ENCODE data around the gene RELN. TPM values are rescaled to one million over a fixed set of nuclear protein-coding genes. Genes with fewer than 3 reads are reported as not detected.
A peak's percentile ranks its signal among the peaks of the same experiment; 100 is the strongest.

RELN gene
- total and polyA plus RNA-seq, 11 donors = 0.16 to 3.5 (median 1.3) TPM

- H3K4me1 ChIP-seq = peaks cover 0 to 19% (median 0%) of the 10 kb centered on the region in 12 donors
- no peak overlapping the region for H3K4me3 ChIP-seq
- 66 to 83% (median 78%) methylated on average over 5 of the region's 5 CpGs for WGBS, 4 donors
- no peak overlapping the region for H3K27ac ChIP-seq
- H3K27me3 ChIP-seq = no peaks in the 10 kb centered on the region
- TF ChIP-seq CTCF (IDR thresholded peaks at IDR 0.05) (no peak), POLR2A (IDR thresholded peaks at IDR 0.05) (no peak)
- H3K9me3 ChIP-seq = no peaks in the 10 kb centered on the region
- intact Hi-C loops (cut with DNase I) = no loop called here
- DNase-seq = no peak
- H3K36me3 ChIP-seq = no peaks in the 10 kb centered on the region
- no peak for ATAC-seq
Observed at GRCh38 chr7:103542470-103542869, 447.0 kb downstream of the RELN start.

DNA sequence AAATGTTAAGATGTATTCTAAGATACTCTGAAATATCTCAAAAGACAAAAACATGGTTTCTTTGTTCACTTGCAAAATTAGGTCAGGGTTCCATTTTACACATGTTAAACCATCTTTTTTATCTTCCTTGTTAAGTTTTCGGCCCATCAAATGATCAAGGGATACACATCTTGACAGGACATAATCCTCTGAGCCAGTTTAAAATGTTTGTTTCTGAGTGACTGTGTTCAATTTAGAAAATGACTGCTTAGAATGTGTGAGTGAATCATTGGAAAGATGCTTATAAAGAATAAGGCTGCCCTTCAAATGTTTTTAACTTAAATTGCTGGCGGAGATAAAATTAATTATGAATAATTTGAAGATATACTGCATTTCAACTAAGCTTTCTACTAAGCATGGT, 447.5 kb downstream of the RELN start:
- H3K36me3 ChIP-seq = no peaks in the 10 kb centered on the region
- no peak for TF ChIP-seq CTCF (IDR thresholded peaks at IDR 0.05)
- TF ChIP-seq POLR2A (IDR thresholded peaks at IDR 0.05) = no peak
- intact Hi-C loops (cut with DNase I) = no loop called here
- no peak overlapping the region for H3K4me3 ChIP-seq
- 85 to 87% (median 86%) methylated on average over 2 of the region's 2 CpGs for WGBS, 4 donors
- H3K9me3 ChIP-seq = no peaks in the 10 kb centered on the region
- H3K27me3 ChIP-seq = no peaks in the 10 kb centered on the region
- ATAC-seq (no peak), DNase-seq (no peak)
- peaks cover 0 to 19% (median 0%) of the 10 kb centered on the region in 12 donors for H3K4me1 ChIP-seq
- H3K27ac ChIP-seq = no peak overlapping the region

DNA sequence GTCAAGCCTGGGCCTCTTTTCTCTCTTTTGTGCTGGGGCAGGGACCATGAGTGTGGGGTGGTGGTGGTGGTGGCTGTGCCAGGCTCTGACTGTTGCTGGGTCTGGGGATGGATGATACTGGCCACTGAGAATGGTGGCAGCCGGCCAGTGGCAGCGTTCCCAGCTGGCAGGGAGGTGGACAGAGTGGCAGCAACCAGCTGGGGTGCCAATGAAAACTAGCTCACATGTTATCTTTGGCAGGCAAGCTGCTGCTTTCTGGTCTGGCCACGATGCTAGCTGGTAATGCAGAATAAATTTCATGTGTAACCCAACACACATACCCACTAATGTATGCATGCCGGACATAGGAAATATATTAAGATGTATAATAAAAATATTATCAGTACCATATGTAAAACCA, 448.4 kb downstream of the RELN start:
- H3K27me3 ChIP-seq = no peaks in the 10 kb centered on the region
- peak overlapping the region in 6 of 12 donors; percentile 6 to 63 (median 46) for H3K27ac ChIP-seq
- H3K4me1 ChIP-seq = peaks cover 0 to 19% (median 0%) of the 10 kb centered on the region in 12 donors
- ATAC-seq (peak; percentile 98 to 99 (median 98)), DNase-seq (peak; percentile 75 to 87 (median 84))
- H3K4me3 ChIP-seq = no peak overlapping the region
- TF ChIP-seq POLR2A (IDR thresholded peaks at IDR 0.05) (no peak), CTCF (IDR thresholded peaks at IDR 0.05) (no peak)
- 24 to 38% (median 32%) methylated on average over 4 of the region's 4 CpGs for WGBS, 4 donors
- intact Hi-C loops (cut with DNase I) = no loop called here
- no peaks in the 10 kb centered on the region for H3K9me3 ChIP-seq
- H3K36me3 ChIP-seq = no peaks in the 10 kb centered on the region

DNA sequence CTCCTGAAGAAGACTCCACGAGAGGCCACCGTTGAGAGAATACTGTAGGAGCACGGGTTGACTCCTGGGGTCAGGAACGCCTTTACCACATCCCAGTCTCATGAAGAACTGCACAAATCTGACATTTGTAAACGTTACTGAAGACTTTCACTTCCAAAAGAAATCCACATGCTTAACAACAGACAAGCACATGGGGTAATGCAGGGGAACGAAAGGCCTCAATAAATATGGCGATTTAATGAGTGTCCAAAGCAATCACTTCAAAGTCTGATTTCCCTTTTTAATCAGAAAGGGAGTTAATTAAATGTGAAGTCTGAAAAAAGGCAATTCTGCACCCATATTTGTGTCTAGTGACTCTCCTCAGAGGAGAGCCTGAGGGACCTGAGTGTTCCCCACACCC, 449.1 kb downstream of the RELN start:
- no peak for DNase-seq
- no peaks in the 10 kb centered on the region for H3K9me3 ChIP-seq
- ATAC-seq = no peak
- H3K36me3 ChIP-seq = no peaks in the 10 kb centered on the region
- TF ChIP-seq POLR2A (IDR thresholded peaks at IDR 0.05) (no peak), CTCF (IDR thresholded peaks at IDR 0.05) (no peak)
- WGBS, 4 donors = 62 to 85% (median 80%) methylated on average over 7 of the region's 7 CpGs
- intact Hi-C loops (cut with DNase I) = no loop called here
- no peak overlapping the region for H3K4me3 ChIP-seq
- no peaks in the 10 kb centered on the region for H3K27me3 ChIP-seq
- peak overlapping the region in 7 of 12 donors; percentile 6 to 63 (median 31) for H3K27ac ChIP-seq
- peaks cover 0 to 19% (median 0%) of the 10 kb centered on the region in 12 donors for H3K4me1 ChIP-seq

Measured in heart left ventricle (tissue), 16 donors.